SK-N-SH (cell line): Measurements from ENCODE around the gene GNAT3. TPM values are rescaled to one million over a fixed set of nuclear protein-coding genes. Genes with fewer than 3 reads are reported as not detected.

Experiments used
- CTCF ChIA-PET: fragments of 300-600, 350-600 bp; formaldehyde crosslinking; extraction: SDS; loops from one replicate; lab custom pipeline; 2021; lab: Yijun Ruan, JAX
- POLR2A ChIA-PET: fragments of 350-600 bp; sonication (Branson Sonifier 250); formaldehyde crosslinking; extraction: SDS; loops from one replicate; lab custom pipeline; 2020; ENCODE audit warnings: antibody characterized with exemption, inconsistent platforms; lab: Yijun Ruan, JAX
- DNase-seq: peaks from one replicate; pipeline ENCODE4 v3.0.0; 2012
- H2AFZ ChIP-seq: fragments of 200-600 bp; sonication (generic); 2 replicates; pipeline ENCODE4 v1.8.1; 2016; ENCODE audit warnings: antibody characterized with exemption, mild to moderate bottlenecking, low read depth
- H3F3A ChIP-seq: fragments of 200-600 bp; sonication (generic); replicated peaks from 2 replicates; pipeline ENCODE3; 2016; ENCODE audit warnings: antibody characterized with exemption, mild to moderate bottlenecking; ENCODE audit not compliant: insufficient read depth
- H3K27ac ChIP-seq, 2 experiments: fragments of 200-500 bp in 1 of 2; fragments of 200-600 bp in 1 of 2; sonication (Bioruptor generic) in 1 of 2; sonication (generic), shearing (Covaris generic) in 1 of 2; 2 replicates each; pipeline versions ENCODE4 v1.5.1 to v1.6.1; 2014 to 2016; ENCODE audit warnings: low read depth in 2 of 2, inconsistent platforms in 1 of 2, low read length in 1 of 2, mild to moderate bottlenecking in 1 of 2, mixed read lengths in 1 of 2
- H3K27me3 ChIP-seq: fragments of 200-600 bp; sonication (generic), shearing (Covaris generic); 2 replicates; pipeline ENCODE4 v1.6.1; 2016; ENCODE audit warnings: mixed run types; ENCODE audit not compliant: insufficient read depth
- H3K36me3 ChIP-seq, 2 experiments: fragments of 200-500 bp in 1 of 2; fragments of 200-600 bp in 1 of 2; sonication (Bioruptor generic) in 1 of 2; sonication (generic) in 1 of 2; replicated peaks in 1 of 2; 2 replicates each; pipeline versions ENCODE3 to v1.5.1; 2014 to 2016; ENCODE audit warnings: low read length in 1 of 2, mild to moderate bottlenecking in 1 of 2; ENCODE audit not compliant: insufficient read depth in 2 of 2, control insufficient read depth in 1 of 2
- H3K4me1 ChIP-seq, 2 experiments: fragments of 200-500 bp in 1 of 2; fragments of 200-600 bp in 1 of 2; sonication (Bioruptor generic) in 1 of 2; sonication (generic), shearing (Covaris generic) in 1 of 2; 2 replicates each; pipeline versions ENCODE4 v1.5.1 to v1.6.1; 2014 to 2016; ENCODE audit warnings: low read depth in 1 of 2, low read length in 1 of 2, mixed run types in 1 of 2; ENCODE audit not compliant: insufficient read depth in 2 of 2, control insufficient read depth in 1 of 2
- H3K4me2 ChIP-seq: fragments of 200-600 bp; sonication (generic), shearing (Covaris generic); 2 replicates; pipeline ENCODE4 v1.6.1; 2017; ENCODE audit warnings: mixed run types
- H3K4me3 ChIP-seq, 2 experiments: fragments of 200-500 bp in 1 of 2; fragments of 200-600 bp in 1 of 2; sonication (Bioruptor generic) in 1 of 2; sonication (generic), shearing (Covaris generic) in 1 of 2; 2 replicates each; pipeline versions ENCODE4 v1.5.1 to v1.8.1; 2014 to 2016; ENCODE audit warnings: low read depth in 2 of 2, inconsistent platforms in 1 of 2, low read length in 1 of 2, mild to moderate bottlenecking in 1 of 2, mixed read lengths in 1 of 2, moderate library complexity in 1 of 2
- H3K79me2 ChIP-seq: fragments of 200-600 bp; sonication (generic); 2 replicates; pipeline ENCODE4 v1.8.1; 2017; ENCODE audit warnings: mild to moderate bottlenecking; ENCODE audit not compliant: insufficient read depth
- H3K9ac ChIP-seq: fragments of 200-600 bp; sonication (generic); 2 replicates; pipeline ENCODE4 v1.6.1; 2017; ENCODE audit warnings: mixed run types
- H3K9me2 ChIP-seq: fragments of 200-600 bp; sonication (generic); 2 replicates; pipeline ENCODE4 v1.6.1; 2017; ENCODE audit warnings: mixed run types
- H3K9me3 ChIP-seq: fragments of 200-600 bp; sonication (generic); 2 replicates; pipeline ENCODE4 v1.6.1; 2017; ENCODE audit warnings: mixed run types, mild to moderate bottlenecking, moderate library complexity
- H4K20me1 ChIP-seq: fragments of 200-600 bp; sonication (generic); 2 replicates; pipeline ENCODE4 v1.6.1; 2017; ENCODE audit warnings: mild to moderate bottlenecking, mixed run types; ENCODE audit not compliant: insufficient read depth
- EP300 ChIP-seq, 2 experiments: IDR thresholded peaks; 2 replicates each; pipeline versions ENCODE4 v1.4.0 to v1.6.1; 2012; ENCODE audit warnings: borderline replicate concordance in 1 of 2, low read depth in 1 of 2, low read length in 1 of 2
- FOSL2 ChIP-seq: IDR thresholded peaks from 2 replicates; pipeline ENCODE4 v1.4.0; 2012; ENCODE audit warnings: low read depth, mild to moderate bottlenecking, moderate library complexity, borderline replicate concordance
- MAX ChIP-seq: IDR thresholded peaks from 2 replicates; pipeline ENCODE4 v1.4.0; 2012; ENCODE audit warnings: low read depth
- MEF2A ChIP-seq: IDR thresholded peaks from 2 replicates; pipeline ENCODE4 v1.4.0; 2012; ENCODE audit warnings: low read depth, borderline replicate concordance
- MXI1 ChIP-seq: IDR thresholded peaks from 2 replicates; pipeline ENCODE4 v1.6.1; 2012; ENCODE audit warnings: mild to moderate bottlenecking, low read depth, low read length, improper control_type of control experiment
- PBX3 ChIP-seq: IDR thresholded peaks from 2 replicates; pipeline ENCODE4; 2012
- REST ChIP-seq: IDR thresholded peaks from 2 replicates; pipeline ENCODE4 v1.6.1; 2012; ENCODE audit warnings: mild to moderate bottlenecking, low read depth, low read length, moderate library complexity
- TCF12 ChIP-seq: IDR thresholded peaks from 2 replicates; pipeline ENCODE4 v1.4.0; 2012
- USF2 ChIP-seq: fragments of 150-350 bp; IDR thresholded peaks from 2 replicates; pipeline ENCODE4 v1.6.1; 2017; ENCODE audit warnings: antibody characterized with exemption, low read length, low read depth, borderline replicate concordance
- WGBS: methylation state at CpG from one replicate; pipeline ENCODE4 v1.1.6; 2017; ENCODE audit warnings: low lambda C conversion rate; 5-methylcytosine and 5-hydroxymethylcytosine counted together
- polyA plus RNA-seq, 3 experiments: library from polyadenylated mRNA; depleted of rRNA; stranded (reverse); fragments of >200 nt; gene quantifications; 2 replicates each; pipeline ENCODE4 v1.2.3, GENCODE V29; 2012

The GNAT3 gene
- polyA plus RNA-seq, 1 of the 3 experiments (the other 2 are of a cell fraction), result not detected

GRCh38 chr7:80420876-80421275 is 91.0 kb downstream of the GNAT3 start (continued):
- no peak for TF ChIP-seq FOSL2
- no peak for TF ChIP-seq MAX

GRCh38 chr7:80417211-80417793 is 94.6 kb downstream of the GNAT3 start:
- H4K20me1 ChIP-seq, result no peaks in the 10 kb centered on the region
- H3K9me3 ChIP-seq, result no peaks in the 10 kb centered on the region
- H3K27ac ChIP-seq, result no peak overlapping the region
- TF ChIP-seq EP300 (IDR thresholded peaks at IDR 0.05; ENCODE audit: borderline replicate concordance in 1 of 2, low read depth in 1 of 2, low read length in 1 of 2) (no peak), MEF2A (no peak), USF2 (no peak), MXI1 (no peak)
- no peaks in the 10 kb centered on the region for H3K27me3 ChIP-seq
- H3K4me1 ChIP-seq, result peaks cover 0 to 8% of the 10 kb centered on the region in 2 experiments; a peak in 2 of 4 replicates
- H3K79me2 ChIP-seq, result no peaks in the 10 kb centered on the region
- H3K36me3 ChIP-seq, result no peaks in the 10 kb centered on the region
- H3K9me2 ChIP-seq, result no peaks in the 10 kb centered on the region
- CTCF ChIA-PET, result interaction anchor here (1.3 kb wide), 1 partner anchor 25 kb away, joined by 3 read pairs; no protein-coding TSS in a partner anchor
- no peak overlapping the region for H2AFZ ChIP-seq
- H3K9ac ChIP-seq, result no peak overlapping the region
- POLR2A ChIA-PET, result no interaction called here
- no peaks in the 10 kb centered on the region for H3F3A ChIP-seq
- 95% methylated on average over 6 of the region's 6 CpGs for WGBS
- DNase-seq, result no peak
- H3K4me2 ChIP-seq, result no peak overlapping the region
- no peak overlapping the region for H3K4me3 ChIP-seq

- no peak for DNase-seq
- Histone ChIP-seq H3K79me2 (no peaks in the 10 kb centered on the region), H3K4me1 (peaks cover 8 to 9% of the 10 kb centered on the region in 2 experiments; a peak in 3 of 4 replicates), H3K36me3 (no peaks in the 10 kb centered on the region), H3K4me2 (no peak overlapping the region), H2AFZ (no peak overlapping the region; the same call in 1 of the 2 replicates), H3K27me3 (no peaks in the 10 kb centered on the region), H3K9ac (no peak overlapping the region), H4K20me1 (no peaks in the 10 kb centered on the region), H3F3A (peaks cover 5% of the 10 kb centered on the region), H3K4me3 (no peak overlapping the region), H3K9me2 (no peaks in the 10 kb centered on the region), H3K27ac (no peak overlapping the region), H3K9me3 (peaks cover 7% of the 10 kb centered on the region; the same call in 1 of the 2 replicates)
- ChIA-PET POLR2A (no interaction called here), CTCF (no interaction called here)
- no peak for TF ChIP-seq REST
- TF ChIP-seq TCF12, result peak; percentile 78
- TF ChIP-seq PBX3, result peak; percentile 58; the same call in 1 of the 2 replicates
- 53% methylated on average over 1 of the region's 1 CpG for WGBS
Observed at GRCh38 chr7:80415522-80415921, 96.3 kb downstream of the GNAT3 start.
